Esophagus muscularis mucosa (tissue), 3 donors: Measurements from ENCODE around the gene RIN3.

ENCODE experiments used
- POLR2A ChIP-seq: fragments of 450-650 bp; IDR thresholded peaks from one replicate; pipeline ENCODE4 v1.6.1; 2017; ENCODE audit warnings: antibody characterized with exemption, moderate library complexity, mild to moderate bottlenecking, low read depth
- POLR2AphosphoS5 ChIP-seq, 2 donors: sonication (generic); formaldehyde crosslinking; IDR thresholded peaks; one replicate each; pipeline ENCODE4 v1.6.1; 2017; ENCODE audit warnings: antibody characterized with exemption in 2 of 2
- TF ChIP-seq, protein P1 (sequence below), 3 experiments: fragments of 200-600 bp in 2 of 3; fragments of 450-650 bp in 1 of 3; sonication (generic) in 2 of 3; IDR thresholded peaks; one replicate each; pipeline ENCODE4 v1.5.1; 2017 to 2019; ENCODE audit warnings: antibody characterized with exemption in 3 of 3, mild to moderate bottlenecking in 2 of 3, moderate library complexity in 1 of 3

DNA sequence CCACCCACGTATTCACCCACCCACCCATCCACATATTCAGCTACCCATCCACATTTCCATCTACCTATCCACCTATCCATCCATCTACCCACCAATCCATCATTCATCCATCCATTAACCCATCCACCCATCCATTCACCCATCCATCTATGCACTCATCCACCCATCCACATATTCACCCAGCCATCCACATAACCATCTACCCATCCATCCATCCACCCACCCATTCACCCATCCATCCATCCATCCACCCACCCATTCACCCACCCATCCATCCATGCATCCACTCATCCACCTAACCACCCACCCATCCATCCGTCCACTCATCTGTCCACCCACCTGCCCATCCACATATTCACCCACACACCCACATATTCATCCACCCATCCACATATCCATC, 164.4 kb downstream of the RIN3 start:
- TF ChIP-seq, protein P1, sequence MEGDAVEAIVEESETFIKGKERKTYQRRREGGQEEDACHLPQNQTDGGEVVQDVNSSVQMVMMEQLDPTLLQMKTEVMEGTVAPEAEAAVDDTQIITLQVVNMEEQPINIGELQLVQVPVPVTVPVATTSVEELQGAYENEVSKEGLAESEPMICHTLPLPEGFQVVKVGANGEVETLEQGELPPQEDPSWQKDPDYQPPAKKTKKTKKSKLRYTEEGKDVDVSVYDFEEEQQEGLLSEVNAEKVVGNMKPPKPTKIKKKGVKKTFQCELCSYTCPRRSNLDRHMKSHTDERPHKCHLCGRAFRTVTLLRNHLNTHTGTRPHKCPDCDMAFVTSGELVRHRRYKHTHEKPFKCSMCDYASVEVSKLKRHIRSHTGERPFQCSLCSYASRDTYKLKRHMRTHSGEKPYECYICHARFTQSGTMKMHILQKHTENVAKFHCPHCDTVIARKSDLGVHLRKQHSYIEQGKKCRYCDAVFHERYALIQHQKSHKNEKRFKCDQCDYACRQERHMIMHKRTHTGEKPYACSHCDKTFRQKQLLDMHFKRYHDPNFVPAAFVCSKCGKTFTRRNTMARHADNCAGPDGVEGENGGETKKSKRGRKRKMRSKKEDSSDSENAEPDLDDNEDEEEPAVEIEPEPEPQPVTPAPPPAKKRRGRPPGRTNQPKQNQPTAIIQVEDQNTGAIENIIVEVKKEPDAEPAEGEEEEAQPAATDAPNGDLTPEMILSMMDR (IDR thresholded peaks at IDR 0.05) = no peak
- TF ChIP-seq POLR2A (no peak), POLR2AphosphoS5 (IDR thresholded peaks at IDR 0.05) (no peak)
